ENCODE measurements around the gene SERINC5.
"Not testable (repeated sequence)": the region's sequence is repeated elsewhere in the genome, so short reads cannot be mapped to it uniquely, and the experiment has no call there.

SERINC5 gene

DNA sequence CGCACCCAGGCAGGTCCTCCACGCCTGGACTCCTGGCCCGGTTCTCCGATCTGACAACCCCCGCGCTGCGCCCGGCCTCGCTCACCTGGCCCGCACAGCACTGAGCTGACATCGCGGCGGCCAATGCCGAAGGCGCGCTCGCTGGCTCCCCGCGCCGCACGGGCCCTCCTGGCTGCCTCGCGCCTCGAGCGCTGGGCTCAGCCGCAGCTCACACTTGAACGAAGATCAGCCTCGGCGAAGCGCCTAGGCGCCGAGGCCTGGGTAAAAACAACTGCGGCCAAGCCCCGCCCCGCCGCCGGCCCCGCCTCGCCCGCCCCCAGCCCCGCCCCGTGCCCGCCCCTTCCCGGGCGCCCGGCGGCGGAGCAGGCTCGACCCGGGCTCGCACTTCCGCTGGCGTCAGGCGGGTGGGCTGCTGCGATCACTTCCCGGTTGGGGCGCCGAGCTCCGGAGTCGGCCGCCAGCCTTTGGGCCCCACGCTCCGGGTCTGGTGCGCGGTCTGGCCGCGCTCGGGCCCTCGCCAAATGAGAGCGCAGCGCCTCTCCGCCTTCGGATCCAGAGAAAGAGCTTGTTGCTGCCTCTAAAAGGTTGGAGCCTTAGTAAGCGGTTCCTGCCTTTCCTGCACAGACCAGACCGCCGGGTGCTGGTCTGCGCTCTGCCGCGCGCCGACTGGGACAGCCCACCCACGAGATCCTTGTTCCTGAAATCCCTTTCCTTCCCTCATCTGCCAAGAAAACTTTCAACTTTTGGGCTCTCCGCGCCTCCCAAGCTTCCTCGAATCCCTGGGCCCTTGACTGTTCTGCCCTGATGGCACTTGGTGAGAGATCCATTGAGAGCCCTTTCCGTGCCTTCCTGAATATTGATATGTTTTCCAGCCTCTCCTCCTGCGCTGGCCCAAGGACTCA is at the start of gene SERINC5:
Gene SERINC5, minus strand, starts transcription at position 238 of the 902 bp plus-strand sequence. Its CDS starts 126 bp downstream, at position 112.
- peak; percentile 90 to 93 for DNase-seq

DNA sequence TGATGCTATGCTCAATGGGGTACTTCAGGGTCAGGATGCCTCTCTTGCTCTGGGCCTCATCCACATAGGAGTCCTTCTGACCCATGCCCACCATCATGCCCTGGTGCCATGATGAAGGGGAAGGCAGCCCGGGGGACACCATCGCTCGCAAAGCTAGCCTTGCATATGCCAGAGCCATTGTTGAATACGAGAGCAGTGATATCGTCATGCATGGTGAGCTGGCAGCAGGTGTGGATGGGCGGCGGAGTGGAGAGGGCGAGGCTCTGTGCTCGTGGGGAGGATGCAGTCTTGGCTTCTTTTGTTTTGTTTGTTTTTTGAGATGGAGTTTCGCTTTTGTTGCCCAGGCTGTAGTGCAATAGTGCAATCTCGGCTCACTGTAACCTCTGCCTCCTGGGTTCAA is 46.8 kb upstream of the SERINC5 start:
- DNase-seq, result no peak

DNA sequence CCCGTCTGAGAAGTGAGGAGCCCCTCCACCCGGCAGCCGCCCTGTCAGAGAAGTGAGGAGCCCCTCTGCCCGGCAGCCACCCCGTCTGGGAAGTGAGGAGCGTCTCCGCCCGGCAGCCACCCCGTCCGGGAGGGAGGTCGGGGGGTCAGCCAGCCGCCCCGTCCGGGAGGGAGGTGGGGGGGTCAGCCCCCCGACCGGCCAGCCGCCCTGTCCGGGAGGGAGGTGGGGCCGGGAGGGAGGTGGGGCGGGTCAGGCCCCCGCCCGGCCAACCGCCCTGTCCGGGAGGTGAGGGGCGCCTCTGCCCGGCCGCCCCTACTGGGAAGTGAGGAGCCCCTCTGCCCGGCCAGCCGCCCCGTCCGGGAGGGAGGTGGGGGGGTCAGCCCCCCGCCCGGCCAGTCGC is 45.5 kb upstream of the SERINC5 start:
- DNase-seq, result not testable (repeated sequence)

DNA sequence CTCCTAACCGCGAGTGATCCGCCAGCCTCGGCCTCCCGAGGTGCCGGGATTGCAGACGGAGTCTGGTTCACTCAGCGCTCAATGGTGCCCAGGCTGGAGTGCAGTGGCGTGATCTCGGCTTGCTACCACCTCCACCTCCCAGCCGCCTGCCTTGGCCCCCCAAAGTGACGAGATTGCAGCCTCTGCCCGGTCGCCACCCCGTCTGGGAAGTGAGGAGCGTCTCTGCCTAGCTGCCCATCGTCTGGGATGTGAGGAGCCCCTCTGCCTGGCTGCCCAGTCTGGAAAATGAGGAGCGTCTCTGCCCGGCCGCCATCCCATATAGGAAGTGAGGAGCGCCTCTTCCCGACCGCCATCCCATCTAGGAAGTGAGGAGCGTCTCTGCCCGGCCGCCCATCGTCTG is 44.9 kb upstream of the SERINC5 start:
- DNase-seq, result not testable (repeated sequence)

DNA sequence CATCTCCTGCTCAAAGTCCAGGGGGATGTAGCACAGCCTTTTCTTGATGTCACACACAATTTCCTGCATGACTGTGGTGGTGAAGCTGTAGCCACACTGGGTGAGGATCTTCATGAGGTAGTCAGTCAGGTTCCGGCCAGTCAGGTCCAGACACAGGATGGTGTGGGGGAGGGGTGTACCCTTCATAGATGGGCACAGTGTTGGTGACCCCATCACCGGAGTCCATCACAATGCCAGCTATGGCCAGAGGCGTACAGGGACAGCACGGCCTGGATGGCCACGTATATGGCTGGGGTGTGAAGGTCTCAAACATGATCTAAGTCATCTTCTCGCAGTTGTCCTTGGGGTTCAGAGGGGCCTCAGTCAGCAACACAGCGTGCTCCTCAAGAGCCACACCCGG is 44.3 kb upstream of the SERINC5 start:
- DNase-seq, result no peak

DNA sequence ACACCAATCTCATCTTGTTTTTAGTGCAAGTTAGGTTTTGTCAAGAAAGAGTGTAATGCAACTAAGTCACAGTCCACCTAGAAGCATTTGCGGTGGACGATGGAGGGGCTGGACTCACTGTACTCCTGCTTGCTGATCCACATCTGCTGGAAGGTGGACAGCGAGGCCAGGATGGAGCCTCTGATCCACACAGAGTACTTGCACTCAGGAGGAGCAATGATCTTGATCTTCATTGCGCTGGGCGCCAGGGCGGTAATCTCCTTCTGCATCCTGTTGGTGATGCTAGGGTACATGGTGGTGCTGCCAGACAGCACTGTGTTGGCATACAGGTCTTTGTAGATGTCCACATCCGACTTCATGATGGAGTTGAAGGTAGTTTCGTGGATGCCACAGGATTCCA is 43.8 kb upstream of the SERINC5 start:
- no peak for DNase-seq

DNA sequence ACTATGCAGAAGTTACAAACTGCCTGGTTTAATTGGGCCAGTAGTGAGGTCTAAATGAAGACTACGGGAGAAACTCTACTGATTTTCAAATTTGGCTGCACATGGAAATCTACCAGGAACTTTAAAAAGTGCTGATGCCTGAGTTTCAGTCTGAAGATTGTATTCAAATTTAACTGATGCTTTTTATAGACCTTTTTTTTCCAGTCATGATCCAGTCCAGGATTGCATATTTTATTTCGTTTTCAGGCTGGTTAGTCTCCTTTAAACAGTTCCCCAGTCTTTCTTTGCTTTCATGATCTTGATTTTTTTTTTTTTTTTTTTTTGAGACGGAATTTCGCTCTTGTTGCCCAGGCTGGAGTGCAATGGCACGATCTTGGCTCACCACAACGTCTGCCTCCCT is 40.3 kb upstream of the SERINC5 start:
- DNase-seq, result no peak

DNA sequence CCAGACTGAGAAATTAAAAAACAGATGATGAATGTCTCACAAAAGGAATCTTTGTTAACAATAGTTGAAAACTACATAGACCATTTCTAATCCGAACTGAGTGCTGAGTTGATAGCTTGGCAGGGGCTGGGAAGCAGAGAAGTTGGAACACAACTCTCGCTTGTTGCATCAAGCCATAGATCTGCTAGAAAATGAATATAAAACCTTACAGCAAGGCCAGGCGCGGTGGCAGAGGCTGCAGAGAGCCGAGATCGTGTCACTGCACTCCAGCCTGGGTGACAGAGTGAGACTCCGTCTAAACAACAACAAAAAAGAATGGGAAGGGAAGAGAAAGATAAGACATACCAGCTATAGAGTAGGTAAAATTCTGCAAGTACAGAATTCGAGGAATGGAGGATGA is 35.9 kb upstream of the SERINC5 start:
- no peak for DNase-seq

DNA sequence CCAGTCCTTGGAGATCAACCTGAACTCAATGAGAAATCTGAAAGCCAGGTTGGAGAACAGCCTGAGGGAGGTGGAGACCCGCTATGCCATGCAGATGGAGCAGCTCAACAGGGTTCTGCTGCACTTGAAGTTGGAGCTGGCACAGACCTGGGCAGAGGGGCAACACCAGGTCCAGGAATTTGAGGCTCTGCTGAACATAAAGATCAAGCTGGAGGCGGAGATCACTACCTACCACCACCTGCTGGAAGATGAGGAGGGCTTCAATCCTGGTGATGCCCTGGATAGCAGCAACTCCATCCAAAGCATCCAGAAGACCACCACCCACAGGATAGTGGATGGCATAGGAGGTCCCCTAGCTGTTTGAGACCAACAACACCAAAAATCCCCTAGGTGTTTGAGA is 33.5 kb upstream of the SERINC5 start:
- DNase-seq, result no peak

DNA sequence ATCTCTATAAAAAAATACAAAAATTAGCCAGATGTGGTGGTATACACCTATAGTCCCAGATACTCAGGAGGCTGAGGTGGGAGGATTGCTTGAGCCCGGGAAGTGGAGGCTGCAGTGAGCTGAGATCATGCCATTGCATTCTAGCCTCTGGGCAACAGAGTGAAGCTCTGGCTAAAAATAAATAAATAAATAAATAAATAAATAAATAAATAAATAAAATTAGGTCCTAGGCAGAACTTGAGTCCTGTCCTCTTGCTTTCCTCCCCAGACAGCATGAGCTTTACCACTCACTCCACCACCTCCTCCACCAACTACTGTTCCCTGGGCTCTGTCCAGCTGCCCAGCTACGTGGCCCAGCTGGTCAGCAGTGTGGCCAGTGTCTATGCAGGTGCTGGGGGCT is 32.3 kb upstream of the SERINC5 start:
- DNase-seq, result no peak

DNA sequence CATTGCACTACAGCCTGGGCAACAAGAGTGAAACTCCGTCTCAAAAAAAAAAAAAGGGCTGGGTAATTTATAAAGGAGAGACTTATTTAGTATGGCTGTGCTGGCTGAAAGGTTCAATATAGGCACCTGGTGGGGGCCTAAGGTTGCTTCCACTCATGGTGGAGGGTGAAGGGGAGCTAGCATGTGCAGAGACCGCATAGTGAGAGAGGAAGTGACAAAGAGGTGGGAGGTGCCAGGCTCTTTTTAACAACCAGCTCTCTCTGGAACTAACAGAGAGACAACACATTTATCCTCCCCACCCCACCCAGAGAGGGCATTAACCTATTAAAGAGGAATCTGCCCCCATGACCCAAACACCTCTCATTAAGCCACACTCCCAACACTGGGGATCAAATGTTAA is 28.9 kb upstream of the SERINC5 start:
- DNase-seq, result peak in 1 of 2 experiments; percentile 46

DNA sequence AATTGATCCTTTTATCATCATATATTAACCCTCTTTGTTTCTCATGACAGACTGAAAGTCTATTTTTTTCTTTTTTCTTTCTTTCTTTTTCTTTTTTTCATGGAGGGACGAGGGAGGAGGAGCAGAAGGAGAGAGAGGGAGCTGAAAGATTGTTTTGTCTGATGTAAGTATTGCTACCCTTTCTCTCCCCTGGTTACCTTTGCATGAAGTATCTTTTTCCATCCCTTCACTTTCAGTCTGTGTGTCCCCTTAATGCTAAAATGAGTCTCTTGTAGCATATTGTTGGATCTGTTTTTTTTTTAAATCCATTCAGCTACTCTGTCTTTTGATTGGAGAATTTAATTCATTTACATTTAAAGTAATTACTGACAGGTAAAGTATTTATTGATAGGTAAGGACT is 27.5 kb upstream of the SERINC5 start:
- no peak for DNase-seq

DNA sequence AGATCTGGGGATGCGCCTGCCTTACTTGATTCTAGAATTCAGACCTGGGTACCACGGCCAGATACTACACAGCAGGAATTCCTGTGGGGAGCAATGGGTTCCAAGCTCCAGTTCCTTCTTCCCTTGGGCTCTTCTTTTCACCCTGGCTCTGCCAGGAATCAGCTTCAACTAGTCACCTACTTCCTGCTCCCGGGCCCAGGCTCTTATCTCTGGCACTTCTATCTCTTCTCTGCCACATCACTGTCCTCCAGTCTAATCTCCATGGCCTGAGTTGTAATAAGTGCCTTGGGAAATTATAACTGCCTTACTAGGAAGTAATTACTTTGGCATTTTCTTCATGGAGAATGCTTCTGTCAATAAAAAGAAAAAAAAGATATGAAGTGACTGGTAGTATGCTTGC is 26.2 kb upstream of the SERINC5 start:
- DNase-seq, result no peak

DNA sequence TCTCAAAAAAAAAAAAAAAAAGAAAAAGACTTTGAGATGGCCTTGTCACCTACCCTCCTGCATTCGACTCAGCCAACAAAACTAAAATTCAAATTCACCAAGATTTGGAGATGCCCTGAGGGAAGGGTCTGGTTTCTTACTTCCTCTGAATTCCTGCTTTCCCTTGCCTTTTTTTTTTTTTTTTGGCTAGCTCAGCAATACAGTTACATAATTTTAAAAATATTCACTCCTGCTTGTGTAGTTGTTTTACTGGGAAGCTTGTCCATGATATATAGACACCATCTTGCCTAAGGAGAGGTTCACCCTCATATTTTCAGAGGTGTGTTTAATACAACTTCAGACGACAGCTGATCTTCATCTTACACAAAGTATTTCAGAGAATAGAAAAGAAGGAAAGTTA is 21.3 kb upstream of the SERINC5 start:
- DNase-seq, result no peak

DNA sequence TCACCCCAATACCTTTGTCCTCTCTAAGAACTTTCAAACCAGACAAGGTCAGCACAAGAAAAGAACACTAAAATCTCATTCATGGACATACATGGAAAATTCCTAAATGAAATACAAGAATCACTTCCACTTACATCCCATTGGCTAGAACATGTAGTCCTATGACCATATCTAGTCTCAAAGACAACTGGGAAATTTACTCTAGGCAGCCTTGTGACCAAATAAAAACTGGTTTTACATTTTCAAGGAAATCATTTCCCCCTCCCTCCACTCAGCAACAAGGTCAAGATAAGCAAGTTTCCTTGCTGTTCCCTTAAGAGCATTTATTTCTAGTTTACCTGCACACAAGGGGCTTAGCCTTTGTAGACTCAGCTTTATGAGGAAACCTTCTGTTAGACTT is 20.3 kb upstream of the SERINC5 start:
- DNase-seq, result no peak

DNA sequence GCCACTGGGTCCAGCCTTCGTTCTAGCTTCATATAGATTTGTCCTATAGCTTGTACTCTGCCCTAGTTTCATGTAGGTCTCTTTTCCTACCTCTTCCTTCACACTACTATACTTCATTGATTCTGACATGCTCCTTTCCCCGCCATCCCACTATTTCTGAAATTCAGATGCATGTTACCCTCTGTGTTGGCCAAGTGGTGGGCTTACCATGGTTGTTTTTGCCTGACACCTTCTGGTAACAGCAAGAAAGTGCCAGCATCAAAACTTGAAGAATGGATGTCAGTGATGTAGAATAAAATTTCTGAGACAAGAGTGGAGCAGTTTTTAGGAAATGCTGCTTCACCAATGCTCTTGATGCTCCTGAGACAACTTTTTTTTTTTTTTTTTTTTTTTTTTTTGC is 19.5 kb upstream of the SERINC5 start:
- DNase-seq, result no peak

DNA sequence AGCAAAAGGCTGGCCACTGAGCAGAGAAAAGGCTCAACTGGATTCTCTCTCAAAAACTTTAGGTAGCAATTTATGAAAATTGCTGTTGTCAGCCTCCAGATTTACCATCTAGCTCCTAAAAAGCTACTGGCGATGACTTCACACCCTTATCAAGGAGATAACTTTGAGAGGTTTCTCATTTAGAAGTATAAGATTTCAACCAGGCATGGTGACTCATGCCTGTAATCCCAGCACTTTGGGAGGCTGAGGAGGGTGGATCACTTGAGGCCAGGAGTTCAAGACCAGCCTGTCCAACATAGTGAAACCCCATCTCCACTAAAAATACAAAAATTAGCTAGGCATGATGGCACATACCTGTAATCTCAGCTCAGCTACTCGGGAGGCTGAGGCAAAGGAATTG is 14.7 kb upstream of the SERINC5 start:
- DNase-seq, result not testable (repeated sequence)

DNA sequence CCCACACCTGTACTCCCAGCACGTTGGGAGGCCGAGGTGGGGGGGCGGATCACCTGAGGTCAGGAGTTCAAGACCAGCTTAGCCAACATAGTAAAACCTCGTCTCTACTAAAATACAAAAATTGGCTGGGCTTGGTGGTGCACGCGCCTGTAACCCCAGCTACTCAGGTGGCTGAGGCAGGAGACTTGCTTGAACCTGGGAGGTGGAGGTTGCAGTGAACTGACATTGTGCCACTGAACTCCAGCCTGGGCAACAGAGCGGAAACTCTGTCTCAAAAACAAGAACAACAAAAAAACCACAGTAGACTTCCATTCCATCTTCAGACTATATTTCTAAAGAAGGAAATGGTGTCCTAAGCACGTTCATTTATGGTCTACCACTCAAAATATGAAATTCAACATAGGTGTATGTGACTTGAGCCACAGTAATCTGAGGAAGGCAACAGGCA is 14.2 kb upstream of the SERINC5 start:
- DNase-seq, result peak in 1 of 2 experiments; percentile 43

DNA sequence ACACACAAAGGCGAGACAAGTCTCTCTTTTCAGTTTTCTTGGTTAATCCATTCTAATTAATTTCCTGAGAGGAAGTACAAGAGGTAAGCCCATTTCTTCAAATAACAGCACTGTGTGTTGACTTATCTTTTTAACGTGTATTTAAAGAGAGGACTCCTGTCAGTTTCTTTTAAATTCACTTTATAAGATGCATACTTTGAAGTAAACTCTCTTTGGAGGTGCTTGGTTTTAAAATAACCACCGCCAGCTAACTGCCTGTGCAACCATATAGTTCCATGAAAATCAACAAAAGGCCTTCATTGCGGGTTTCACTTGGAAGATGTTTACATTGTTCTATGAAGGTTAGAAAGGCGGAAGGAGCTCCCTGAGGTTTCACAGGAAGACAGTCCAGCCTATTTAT is 13.1 kb upstream of the SERINC5 start:
- no peak for DNase-seq

DNA sequence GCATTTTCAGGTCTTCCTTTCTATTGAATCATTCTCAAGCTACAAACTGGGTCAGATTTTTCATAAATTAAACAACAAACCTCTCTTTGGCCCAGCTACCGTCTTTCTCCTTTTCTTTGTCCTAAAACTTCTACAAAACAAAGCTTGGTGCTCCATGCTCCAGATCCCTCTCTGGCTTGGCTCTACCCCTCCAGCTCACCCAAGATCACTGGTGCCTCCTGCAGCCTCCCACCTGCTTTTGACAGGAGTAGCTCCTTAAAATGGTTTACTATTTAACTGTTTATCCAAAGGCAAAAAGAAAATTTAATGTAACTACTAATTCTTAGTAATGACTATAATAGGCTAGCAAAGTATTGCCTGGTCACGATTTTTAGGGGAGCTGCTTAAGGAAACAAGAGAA is 10.7 kb upstream of the SERINC5 start:
- no peak for DNase-seq

DNA sequence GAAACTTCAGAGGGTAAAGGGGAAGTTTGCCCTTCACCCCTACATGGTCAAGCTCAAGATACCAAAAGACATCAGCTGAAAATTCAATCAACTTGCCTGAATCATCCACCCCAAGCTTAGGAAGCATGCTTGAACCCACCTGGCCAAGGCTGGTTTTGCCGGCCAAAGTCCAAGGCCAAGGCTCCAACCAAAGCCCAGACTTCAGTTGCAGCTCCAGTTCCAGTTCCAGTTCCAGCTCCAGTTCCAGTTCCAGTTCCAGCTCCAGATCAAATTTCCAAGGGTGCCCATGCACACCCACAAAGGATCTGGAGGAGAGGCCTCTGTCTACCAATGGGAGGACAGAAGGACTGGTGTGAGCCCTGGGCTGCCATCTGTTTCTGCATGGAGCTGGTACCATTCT is 4.6 kb upstream of the SERINC5 start:
- no peak for DNase-seq

DNA sequence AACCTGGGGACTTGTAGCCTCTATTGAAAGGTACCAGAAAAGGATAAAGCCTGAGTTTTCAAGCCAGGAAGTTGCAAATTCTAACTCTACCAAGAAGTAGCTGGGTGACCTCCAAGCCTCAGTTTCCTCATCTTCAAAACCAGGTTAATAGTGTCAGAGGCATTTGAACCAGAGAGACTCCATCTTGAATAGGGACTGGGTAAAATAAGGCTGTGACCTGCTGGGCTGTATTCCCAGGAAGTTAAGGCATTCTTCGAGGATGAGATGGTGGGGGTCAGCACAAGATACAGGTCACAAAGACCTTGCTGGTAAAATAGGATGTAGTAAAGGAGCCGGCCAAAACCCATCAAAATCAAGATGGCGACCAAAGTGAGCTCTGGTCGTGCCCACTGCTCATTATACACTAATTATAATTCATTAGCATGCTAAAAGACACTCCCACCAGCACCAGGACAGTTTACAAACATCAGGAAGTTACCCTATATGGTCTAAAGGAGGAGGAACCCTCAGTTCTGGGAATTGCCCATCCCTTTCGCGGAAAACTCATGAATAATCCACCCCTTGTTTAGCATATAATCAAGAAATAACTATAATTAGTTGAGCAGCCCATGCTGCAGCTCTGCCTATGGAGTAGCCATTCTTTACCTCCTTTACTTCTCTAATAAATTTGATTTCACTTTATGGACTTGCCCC is 3.8 kb upstream of the SERINC5 start:
- DNase-seq, result no peak

DNA sequence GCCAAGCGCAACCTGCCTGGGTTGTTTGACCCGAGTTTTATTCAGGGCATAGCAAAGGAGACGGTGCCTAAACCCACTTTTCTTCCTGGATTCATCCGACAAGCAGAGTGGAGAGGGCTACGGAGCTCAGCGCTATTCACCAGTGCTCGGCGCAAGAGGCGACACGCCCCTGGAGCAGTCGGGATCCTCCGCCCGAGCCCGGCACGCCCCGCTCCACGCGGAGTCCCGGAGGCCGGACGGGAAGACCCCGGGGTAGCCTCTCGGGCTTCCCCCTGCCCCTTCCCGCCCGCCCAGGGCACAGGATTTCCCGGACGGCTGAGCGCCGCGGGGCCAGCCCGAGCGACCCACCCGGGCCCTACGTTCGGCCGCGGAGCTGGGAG is 427 bp downstream of the SERINC5 start:
- no peak for DNase-seq

DNA sequence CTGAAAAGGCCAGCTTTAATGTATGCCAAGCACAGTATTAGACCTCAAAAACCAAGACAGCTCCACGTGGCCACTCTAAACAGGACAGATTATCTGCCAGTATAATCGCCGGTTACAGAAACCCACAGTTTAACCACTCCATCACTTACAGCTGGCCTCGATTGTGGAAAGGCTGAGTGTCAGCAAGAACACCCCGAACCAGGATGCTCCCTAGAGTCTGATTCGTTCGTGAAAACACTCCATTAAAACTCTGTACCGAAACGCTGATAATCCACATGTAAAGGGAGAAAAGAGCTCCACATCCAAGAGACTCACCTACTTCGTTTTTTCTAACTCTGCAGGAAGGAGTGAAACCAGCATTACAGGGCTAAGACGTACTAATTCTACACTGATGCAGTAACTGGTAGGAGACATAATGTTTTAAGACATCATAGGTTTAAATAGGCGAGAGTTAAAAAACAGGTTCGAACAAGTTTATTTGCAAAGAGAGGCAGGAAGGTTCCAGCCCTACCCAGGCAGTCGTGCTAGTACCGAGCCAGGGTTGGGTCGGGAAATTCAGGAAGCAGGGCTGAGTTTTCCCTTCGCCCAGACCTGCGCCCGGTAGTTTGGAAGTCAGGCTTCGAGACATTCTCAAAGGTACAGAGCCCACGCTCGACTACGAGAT is 949 bp downstream of the SERINC5 start:
- peak; percentile 51 to 53 for DNase-seq

Measured in activated T-cell treated with anti-CD3 and anti-CD28 coated beads, Interleukin-2, amount 50 U/mL, for 48 hours (primary cell).